PC-3 (cell line): ENCODE results near the gene SULT4A1.

ENCODE experiments used
- EZH2 ChIP-seq: fragments of 300-600 bp; sonication (generic); IDR thresholded peaks from one replicate; pipeline ENCODE4 v1.6.1; 2017; ENCODE audit warnings: antibody characterized with exemption, mild to moderate bottlenecking, low read length; ENCODE audit not compliant: unreplicated experiment
- TF ChIP-seq, protein P1 (sequence below): fragments of 300-600 bp; sonication (generic); conservative IDR thresholded peaks from 2 replicates; pipeline ENCODE4 v1.5.1; 2017; ENCODE audit warnings: antibody characterized with exemption, low read depth, mild to moderate bottlenecking, low read length

DNA sequence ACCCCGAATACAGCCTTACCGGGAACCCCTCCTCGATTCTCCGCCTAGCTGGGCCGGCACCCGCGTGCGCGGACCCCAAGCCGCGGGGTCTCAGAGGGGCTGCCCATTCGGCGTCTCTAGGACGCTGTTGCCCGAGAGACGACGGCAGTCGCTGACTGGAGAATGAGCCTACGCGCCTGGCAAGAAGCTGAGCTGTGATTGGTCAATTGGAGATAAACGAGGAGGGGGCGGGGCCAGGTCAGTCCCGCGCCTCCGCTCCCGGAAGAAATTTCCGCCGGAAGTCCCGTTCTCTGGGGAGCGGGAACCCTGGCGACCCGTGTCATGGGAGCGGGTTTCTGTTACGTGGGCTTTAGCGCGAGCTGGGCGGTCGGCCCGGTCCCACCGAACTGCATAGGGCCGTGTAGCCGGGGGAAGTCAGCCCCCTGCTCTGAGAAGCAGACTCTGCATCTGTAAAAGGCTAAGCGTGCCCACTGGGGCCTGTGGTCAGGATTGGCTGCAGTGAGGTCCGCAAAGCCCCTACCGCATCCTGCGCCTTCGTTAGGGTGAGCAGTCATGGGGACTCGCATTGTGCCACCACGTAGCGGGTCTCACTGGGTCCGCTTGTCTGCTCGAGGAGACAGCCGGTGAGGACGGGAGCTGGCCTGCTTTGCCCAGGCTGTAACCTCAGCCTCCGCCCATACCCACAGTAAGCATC, 50.0 kb downstream of the SULT4A1 start, which contains the start of gene EFCAB6:
- TF ChIP-seq, protein P1, sequence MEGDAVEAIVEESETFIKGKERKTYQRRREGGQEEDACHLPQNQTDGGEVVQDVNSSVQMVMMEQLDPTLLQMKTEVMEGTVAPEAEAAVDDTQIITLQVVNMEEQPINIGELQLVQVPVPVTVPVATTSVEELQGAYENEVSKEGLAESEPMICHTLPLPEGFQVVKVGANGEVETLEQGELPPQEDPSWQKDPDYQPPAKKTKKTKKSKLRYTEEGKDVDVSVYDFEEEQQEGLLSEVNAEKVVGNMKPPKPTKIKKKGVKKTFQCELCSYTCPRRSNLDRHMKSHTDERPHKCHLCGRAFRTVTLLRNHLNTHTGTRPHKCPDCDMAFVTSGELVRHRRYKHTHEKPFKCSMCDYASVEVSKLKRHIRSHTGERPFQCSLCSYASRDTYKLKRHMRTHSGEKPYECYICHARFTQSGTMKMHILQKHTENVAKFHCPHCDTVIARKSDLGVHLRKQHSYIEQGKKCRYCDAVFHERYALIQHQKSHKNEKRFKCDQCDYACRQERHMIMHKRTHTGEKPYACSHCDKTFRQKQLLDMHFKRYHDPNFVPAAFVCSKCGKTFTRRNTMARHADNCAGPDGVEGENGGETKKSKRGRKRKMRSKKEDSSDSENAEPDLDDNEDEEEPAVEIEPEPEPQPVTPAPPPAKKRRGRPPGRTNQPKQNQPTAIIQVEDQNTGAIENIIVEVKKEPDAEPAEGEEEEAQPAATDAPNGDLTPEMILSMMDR: no peak
- no peak for TF ChIP-seq EZH2
